SU-DHL-6 (cell line): Measurements from ENCODE around the gene ATP6V0C.
A peak's percentile ranks its signal among the peaks of the same experiment; 100 is the strongest.

Source experiments
- H2AFZ ChIP-seq: fragments of 200-600 bp; sonication (generic); 2 replicates; pipeline ENCODE4 v1.6.1; 2014; ENCODE audit warnings: low read depth, mild to moderate bottlenecking, moderate library complexity, mixed read lengths, antibody characterized with exemption, low read length; ENCODE audit not compliant: severe bottlenecking
- H3F3A ChIP-seq: fragments of 200-600 bp; shearing (Covaris generic); 2 replicates; pipeline ENCODE4 v1.6.0; 2016; ENCODE audit warnings: antibody characterized with exemption, mild to moderate bottlenecking; ENCODE audit not compliant: insufficient read depth
- H3K27ac ChIP-seq: fragments of 200-600 bp; sonication (generic); 2 replicates; pipeline ENCODE4 v1.5.1; 2016; ENCODE audit warnings: low read depth, mild to moderate bottlenecking, low read length, moderate library complexity, mixed read lengths
- H3K27me3 ChIP-seq: fragments of 200-600 bp; sonication (generic), shearing (Covaris generic); 2 replicates; pipeline ENCODE4 v1.6.0; 2014; ENCODE audit warnings: mild to moderate bottlenecking, low read length
- H3K36me3 ChIP-seq: fragments of 200-600 bp; sonication (generic); 2 replicates; pipeline ENCODE4 v1.6.1; 2014; ENCODE audit warnings: mild to moderate bottlenecking, low read length, mixed read lengths
- H3K4me2 ChIP-seq: fragments of 300-600, 200-600 bp; shearing (Covaris generic), sonication (generic); 2 replicates; pipeline ENCODE4 v1.6.0; 2014; ENCODE audit warnings: low read length, low read depth, mild to moderate bottlenecking; ENCODE audit not compliant: poor library complexity, severe bottlenecking
- H3K4me3 ChIP-seq: fragments of 200-600 bp; sonication (generic); 2 replicates; pipeline ENCODE4 v1.5.1; 2014; ENCODE audit warnings: antibody characterized with exemption, low read length, mild to moderate bottlenecking, mixed read lengths; ENCODE audit not compliant: insufficient read depth, poor library complexity, severe bottlenecking
- H3K79me2 ChIP-seq: fragments of 200-600 bp; sonication (generic); 2 replicates; pipeline ENCODE4 v1.6.1; 2014; ENCODE audit warnings: mild to moderate bottlenecking, low read length, moderate library complexity; ENCODE audit not compliant: insufficient read depth
- H3K9ac ChIP-seq: fragments of 200-600 bp; sonication (generic); 2 replicates; pipeline ENCODE4 v1.7.0; 2014; ENCODE audit warnings: mild to moderate bottlenecking, low read length
- H3K9me2 ChIP-seq: fragments of 200-600 bp; sonication (generic); replicated peaks from 2 replicates; pipeline ENCODE4 v1.6.1; 2014; ENCODE audit warnings: low read length; ENCODE audit not compliant: insufficient read depth
- H3K9me3 ChIP-seq: fragments of 200-600 bp; sonication (generic); 2 replicates; pipeline ENCODE4 v1.6.1; 2014; ENCODE audit warnings: low read length, mixed read lengths; ENCODE audit not compliant: insufficient read depth
- H4K20me1 ChIP-seq: fragments of 200-600 bp; sonication (generic); 2 replicates; pipeline ENCODE4 v1.6.1; 2014; ENCODE audit warnings: low read depth, mild to moderate bottlenecking, antibody characterized with exemption, low read length, moderate library complexity, mixed read lengths
- CTCF ChIP-seq: fragments of 200-600 bp; sonication (generic); IDR thresholded peaks from one replicate; pipeline ENCODE4 v1.5.1; 2017; ENCODE audit warnings: antibody characterized with exemption, mild to moderate bottlenecking, low read length, moderate library complexity; ENCODE audit not compliant: insufficient read depth, poor library complexity, severe bottlenecking
- EZH2phosphoT487 ChIP-seq: fragments of 200-600 bp; sonication (generic), shearing (Covaris generic); conservative IDR thresholded peaks from 2 replicates; pipeline ENCODE4 v1.6.1; 2018; ENCODE audit warnings: mild to moderate bottlenecking, antibody characterized with exemption, low read length, moderate library complexity, mixed read lengths

The ATP6V0C gene

GRCh38 chr16:2466667-2467527, 46.9 kb upstream of the ATP6V0C start:
- H3K27me3 ChIP-seq = no peaks in the 10 kb centered on the region
- H3K4me2 ChIP-seq = peak overlapping the region; percentile 24
- no peaks in the 10 kb centered on the region for H3K9me3 ChIP-seq
- peak overlapping the region; percentile 75 for H3K27ac ChIP-seq
- H3K9ac ChIP-seq = peak overlapping the region; percentile 65
- no peaks in the 10 kb centered on the region for H3K79me2 ChIP-seq
- TF ChIP-seq EZH2phosphoT487 (no peak), CTCF (no peak)
- H2AFZ ChIP-seq = no peak overlapping the region
- no peaks in the 10 kb centered on the region for H3K36me3 ChIP-seq
- no peaks in the 10 kb centered on the region for H4K20me1 ChIP-seq
- H3K9me2 ChIP-seq = no peaks in the 10 kb centered on the region
- peaks cover 13% of the 10 kb centered on the region; the same call in 1 of the 2 replicates for H3F3A ChIP-seq
- no peak overlapping the region for H3K4me3 ChIP-seq

- Histone ChIP-seq H4K20me1 (no peaks in the 10 kb centered on the region; the same call in 1 of the 2 replicates), H3K9me2 (no peaks in the 10 kb centered on the region), H3K4me2 (peak overlapping the region; percentile 74), H3K27me3 (no peaks in the 10 kb centered on the region), H3K4me3 (peak overlapping the region; percentile 49), H3F3A (peaks cover 13% of the 10 kb centered on the region; the same call in 1 of the 2 replicates), H2AFZ (no peak overlapping the region), H3K9ac (peak overlapping the region; percentile 65), H3K36me3 (no peaks in the 10 kb centered on the region), H3K9me3 (no peaks in the 10 kb centered on the region), H3K27ac (peak overlapping the region; percentile 75), H3K79me2 (no peaks in the 10 kb centered on the region)
- TF ChIP-seq CTCF (no peak), EZH2phosphoT487 (no peak)
Observed at GRCh38 chr16:2467528-2468232, 46.1 kb upstream of the ATP6V0C start.

GRCh38 chr16:2468233-2468724, 45.5 kb upstream of the ATP6V0C start:
- Histone ChIP-seq H3K9ac (peak overlapping the region; percentile 65), H3K4me3 (peak overlapping the region; percentile 49), H3K27ac (peak overlapping the region; percentile 75), H4K20me1 (no peaks in the 10 kb centered on the region; the same call in 1 of the 2 replicates), H3K36me3 (no peaks in the 10 kb centered on the region), H3K9me2 (no peaks in the 10 kb centered on the region), H3K27me3 (no peaks in the 10 kb centered on the region), H3K4me2 (peak overlapping the region; percentile 74), H3K9me3 (no peaks in the 10 kb centered on the region), H3K79me2 (no peaks in the 10 kb centered on the region), H2AFZ (peak overlapping the region; percentile 53), H3F3A (peaks cover 17% of the 10 kb centered on the region; the same call in 1 of the 2 replicates)
- TF ChIP-seq CTCF = no peak
- TF ChIP-seq EZH2phosphoT487 = no peak
